HCT116 (cell line): ENCODE data around the gene MALT1. TPM values are rescaled to one million over a fixed set of nuclear protein-coding genes. Genes with fewer than 3 reads are reported as not detected.

Source experiments
- ATAC-seq: fragments of 200-7000 bp; cut with Tn5 transposase; 2 replicates; pipeline ENCODE4 v1.9.1; 2020; ENCODE audit warnings: mild to moderate bottlenecking, moderate library complexity
- BruUV-seq: library from RNA; stranded (reverse); fragments of 400-500 nt; replicated peaks from 2 replicates; lab custom pipeline; 2021; lab: Mats Ljungman, UMichigan
- CTCF ChIA-PET: fragments of 300-600 bp; sonication (Branson Sonifier 250); formaldehyde crosslinking; loops from one replicate; lab custom pipeline; 2021; ENCODE audit warnings: antibody characterized with exemption; lab: Charles Lee
- POLR2A ChIA-PET: fragments of 300-600, 350-600 bp; sonication (Branson Sonifier 250); formaldehyde crosslinking; loops from one replicate; lab custom pipeline; 2021; ENCODE audit warnings: antibody characterized with exemption; lab: Charles Lee
- RAD21 ChIA-PET, 2 experiments: fragments of 300-600 bp; sonication (Branson Sonifier 250); formaldehyde crosslinking; loops; one replicate each; lab custom pipeline; 2023; ENCODE audit warnings: low total read pairs in 2 of 2; ENCODE audit not compliant: uncharacterized antibody in 2 of 2, unreplicated experiment in 2 of 2, low non-redundant PET in 1 of 2; lab: Charles Lee
- DNase-seq: peaks from one replicate; pipeline ENCODE4 v3.0.0-alpha.2; 2010; ENCODE audit warnings: low read depth, low spot score
- H2AFZ ChIP-seq: fragments of 200-600 bp; shearing (Covaris generic), sonication (generic); 2 replicates; pipeline ENCODE4 v1.6.1; 2017; ENCODE audit warnings: low read depth, mixed run types, mixed read lengths, antibody characterized with exemption, low read length; ENCODE audit not compliant: poor library complexity, severe bottlenecking
- H3K27ac ChIP-seq: 2 replicates; pipeline ENCODE4 v1.5.1; 2012; ENCODE audit warnings: low read depth, low read length
- H3K27me3 ChIP-seq: fragments of 200-600 bp; sonication (generic); 2 replicates; pipeline ENCODE4 v1.6.1; 2016; ENCODE audit warnings: mixed run types, low read length, mixed read lengths; ENCODE audit not compliant: insufficient read depth
- H3K36me3 ChIP-seq, 2 experiments: fragments of 200-500 bp in 1 of 2; fragments of 200-600 bp in 1 of 2; sonication (Bioruptor generic) in 1 of 2; sonication (generic) in 1 of 2; 2 replicates each; pipeline versions ENCODE4 v1.5.1 to v1.6.1; 2014 to 2016; ENCODE audit warnings: low read length in 2 of 2, inconsistent platforms in 1 of 2, mixed read lengths in 1 of 2, mixed run types in 1 of 2; ENCODE audit not compliant: insufficient read depth in 2 of 2, control insufficient read depth in 1 of 2
- H3K4me1 ChIP-seq, 2 experiments: fragments of 200-600 bp in 1 of 2; sonication (generic) in 1 of 2; 2 replicates each; pipeline versions ENCODE4 v1.5.1 to v1.6.1; 2012 to 2017; ENCODE audit warnings: low read length in 2 of 2, inconsistent platforms in 1 of 2, mild to moderate bottlenecking in 1 of 2, mixed read lengths in 1 of 2, mixed run types in 1 of 2, moderate library complexity in 1 of 2; ENCODE audit not compliant: insufficient read depth in 2 of 2, control insufficient read depth in 1 of 2
- H3K4me2 ChIP-seq: fragments of 200-600 bp; sonication (generic); 2 replicates; pipeline ENCODE4 v1.6.1; 2017; ENCODE audit warnings: mixed run types, low read length, mixed read lengths
- H3K4me3 ChIP-seq, 2 experiments: fragments of 200-600 bp in 1 of 2; sonication (generic) in 1 of 2; replicated peaks in 1 of 2; 2 replicates each; pipeline ENCODE4 v1.5.1; 2011 to 2016; ENCODE audit warnings: low read length in 2 of 2, control low read depth in 1 of 2, low read depth in 1 of 2, mild to moderate bottlenecking in 1 of 2, mixed read lengths in 1 of 2, mixed run types in 1 of 2
- H3K79me2 ChIP-seq: fragments of 200-600 bp; sonication (generic); 2 replicates; pipeline ENCODE4 v1.6.1; 2017; ENCODE audit warnings: mild to moderate bottlenecking, mixed run types, low read length, moderate library complexity, mixed read lengths; ENCODE audit not compliant: insufficient read depth
- H3K9ac ChIP-seq: fragments of 200-600 bp; sonication (generic); 2 replicates; pipeline ENCODE4 v1.6.1; 2016; ENCODE audit warnings: low read length, mixed read lengths
- H3K9me2 ChIP-seq: fragments of 200-600 bp; sonication (generic), shearing (Covaris generic); 2 replicates; pipeline ENCODE4 v1.6.1; 2017; ENCODE audit warnings: mixed run types, mild to moderate bottlenecking, moderate library complexity; ENCODE audit not compliant: insufficient read depth
- H3K9me3 ChIP-seq, 2 experiments: fragments of 200-500 bp in 1 of 2; fragments of 200-600 bp in 1 of 2; sonication (Bioruptor generic) in 1 of 2; sonication (generic) in 1 of 2; 2 replicates each; pipeline ENCODE4 v1.6.1; 2014 to 2017; ENCODE audit warnings: low read length in 2 of 2, mixed read lengths in 2 of 2, inconsistent platforms in 1 of 2, low read depth in 1 of 2, mild to moderate bottlenecking in 1 of 2, mixed run types in 1 of 2, moderate library complexity in 1 of 2; ENCODE audit not compliant: control insufficient read depth in 1 of 2, insufficient read depth in 1 of 2
- H4K20me1 ChIP-seq: fragments of 200-600 bp; sonication (generic), shearing (Covaris generic); 2 replicates; pipeline ENCODE4 v1.6.1; 2017; ENCODE audit warnings: mixed run types, mild to moderate bottlenecking, moderate library complexity; ENCODE audit not compliant: insufficient read depth
- JUND ChIP-seq: IDR thresholded peaks from 2 replicates; pipeline ENCODE4 v1.6.1; 2012
- ZFX ChIP-seq: fragments of 450-650 bp; IDR thresholded peaks from 2 replicates; pipeline ENCODE4 v1.6.1; 2017
- intact Hi-C: fragments of 100-400 bp; cut with micrococcal nuclease; formaldehyde crosslinking; loops from 2 replicates; pipeline ENCODE4 v1.10.0; 2022
- total RNA-seq: library from RNA; stranded (reverse); gene quantifications from one replicate; pipeline ENCODE4 v1.2.1, GENCODE V29; 2021; ENCODE audit not compliant: unreplicated experiment

The MALT1 gene
- total RNA-seq, 1 experiment from 2014 or later, result 41.1 TPM

DNA sequence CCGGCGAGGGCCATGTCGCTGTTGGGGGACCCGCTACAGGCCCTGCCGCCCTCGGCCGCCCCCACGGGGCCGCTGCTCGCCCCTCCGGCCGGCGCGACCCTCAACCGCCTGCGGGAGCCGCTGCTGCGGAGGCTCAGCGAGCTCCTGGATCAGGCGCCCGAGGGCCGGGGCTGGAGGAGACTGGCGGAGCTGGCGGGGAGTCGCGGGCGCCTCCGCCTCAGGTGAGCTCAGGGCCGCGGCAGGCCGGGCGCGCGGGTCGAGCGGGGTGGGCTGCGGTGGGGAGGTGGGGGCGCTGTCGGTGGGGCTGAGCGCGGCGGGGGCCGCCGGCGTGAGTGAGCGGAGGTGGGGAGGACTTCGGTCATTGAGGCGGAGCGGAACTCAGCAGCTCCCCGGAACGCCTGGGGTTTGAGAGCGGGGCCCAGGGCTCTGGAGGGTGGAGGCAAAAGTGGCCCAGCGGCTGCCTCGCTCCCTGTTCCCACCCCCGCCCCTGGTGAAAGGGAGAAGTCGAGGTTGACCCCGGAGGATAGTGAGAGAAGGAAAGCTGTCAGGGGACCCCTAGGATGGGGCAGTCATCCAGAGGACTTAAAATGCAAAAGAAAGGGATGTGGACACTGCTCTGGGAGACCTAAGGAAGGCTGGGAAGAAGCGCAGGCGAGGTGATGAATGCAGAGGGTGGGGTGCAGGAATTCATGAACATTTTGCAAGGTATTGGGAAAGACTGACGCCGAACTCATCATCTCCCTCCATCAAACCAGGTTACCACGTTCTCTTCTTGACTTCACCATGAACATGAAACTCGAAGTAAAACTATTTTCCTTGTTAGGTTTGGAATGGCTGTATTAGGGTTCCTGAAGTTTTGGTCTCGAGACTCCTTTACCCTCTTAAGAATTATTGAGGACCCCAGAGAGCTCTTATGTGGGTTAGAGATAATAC, 633 bp downstream of the MALT1 start:
- DNase-seq (no peak), ATAC-seq (peak; percentile 23)
- Histone ChIP-seq H3K9me3 (no peaks in the 10 kb centered on the region), H3K9me2 (no peaks in the 10 kb centered on the region), H3K4me3 (peak overlapping the region; percentile 68 to 75), H3K79me2 (peaks cover 51% of the 10 kb centered on the region), H3K36me3 (no peaks in the 10 kb centered on the region), H4K20me1 (no peaks in the 10 kb centered on the region), H3K27ac (peak overlapping the region; percentile 92), H3K27me3 (no peaks in the 10 kb centered on the region), H2AFZ (no peak overlapping the region), H3K9ac (peak overlapping the region; percentile 73), H3K4me2 (peak overlapping the region; percentile 92), H3K4me1 (peaks cover 52 to 60% of the 10 kb centered on the region in 2 experiments)
- CTCF ChIA-PET, result interaction anchor here (0.7 kb wide), 2 partner anchors 88 to 165 kb away, joined by 3 read pairs; no protein-coding TSS in a partner anchor
- RAD21 ChIA-PET, result interaction anchor here in 1 of 2 experiments (0.6 kb wide), 1 partner anchor 92 kb away, joined by 3 read pairs; no protein-coding TSS in a partner anchor
- TF ChIP-seq ZFX (peak; percentile 93), JUND (no peak)
- no TSS peak for BruUV-seq
- intact Hi-C loops, result loop anchor here (1.0 to 5.0 kb wide), 2 partner anchors 131 to 145 kb away; no protein-coding TSS in a partner anchor
- POLR2A ChIA-PET, result interaction anchor here (0.6 to 3.6 kb wide), 14 partner anchors 10 to 1639 kb away, joined by 3 to 24 read pairs (median 5); no protein-coding TSS in a partner anchor

DNA sequence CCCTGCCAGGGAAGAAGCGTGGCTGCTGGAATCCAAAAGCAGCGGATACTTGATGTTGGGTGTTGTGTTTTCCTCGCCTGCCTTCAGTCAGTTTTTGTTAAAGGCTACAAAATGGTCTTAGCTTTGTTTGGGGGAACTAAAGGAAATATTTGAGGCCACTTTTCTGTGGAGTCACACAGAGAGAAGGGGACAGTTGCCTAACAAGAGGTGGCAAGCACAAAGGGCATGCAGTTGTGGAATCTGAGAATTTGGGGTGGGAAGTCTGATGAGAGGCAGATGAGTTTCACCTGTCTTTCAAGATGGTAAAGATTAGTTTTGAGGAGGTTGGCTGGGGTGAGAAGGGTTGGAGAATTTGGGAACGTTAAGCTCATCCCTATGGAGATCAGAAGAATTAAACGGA, 2.9 kb downstream of the MALT1 start:
- Histone ChIP-seq H3K4me1 (peaks cover 31 to 37% of the 10 kb centered on the region in 2 experiments), H3K9ac (no peak overlapping the region)
- RAD21 ChIA-PET, result no interaction called here

More for the DNA sequence above, 2.9 kb downstream of the MALT1 start:
- H4K20me1 ChIP-seq, result no peaks in the 10 kb centered on the region; the same call in 1 of the 2 replicates
- CTCF ChIA-PET, result no interaction called here
- H3K27ac ChIP-seq, result no peak overlapping the region
- no peaks in the 10 kb centered on the region for H3K9me2 ChIP-seq
- H3K79me2 ChIP-seq, result peaks cover 73% of the 10 kb centered on the region
- intact Hi-C loops, result loop anchor here (5.0 kb wide), 1 partner anchor 147 kb away; no protein-coding TSS in a partner anchor
- no TSS peak for BruUV-seq
- no peak for TF ChIP-seq ZFX
- TF ChIP-seq, all 23 proteins: peak for 0
- DNase-seq, result no peak
- Histone ChIP-seq H3K4me2 (no peak overlapping the region), H2AFZ (no peak overlapping the region), H3K27me3 (no peaks in the 10 kb centered on the region), H3K36me3 (no peaks in the 10 kb centered on the region), H3K4me3 (no peak overlapping the region), H3K9me3 (no peaks in the 10 kb centered on the region)
- ATAC-seq, result no peak
- POLR2A ChIA-PET, result no interaction called here
